Measurements from ENCODE around the gene SPEG.

SPEG gene

DNA sequence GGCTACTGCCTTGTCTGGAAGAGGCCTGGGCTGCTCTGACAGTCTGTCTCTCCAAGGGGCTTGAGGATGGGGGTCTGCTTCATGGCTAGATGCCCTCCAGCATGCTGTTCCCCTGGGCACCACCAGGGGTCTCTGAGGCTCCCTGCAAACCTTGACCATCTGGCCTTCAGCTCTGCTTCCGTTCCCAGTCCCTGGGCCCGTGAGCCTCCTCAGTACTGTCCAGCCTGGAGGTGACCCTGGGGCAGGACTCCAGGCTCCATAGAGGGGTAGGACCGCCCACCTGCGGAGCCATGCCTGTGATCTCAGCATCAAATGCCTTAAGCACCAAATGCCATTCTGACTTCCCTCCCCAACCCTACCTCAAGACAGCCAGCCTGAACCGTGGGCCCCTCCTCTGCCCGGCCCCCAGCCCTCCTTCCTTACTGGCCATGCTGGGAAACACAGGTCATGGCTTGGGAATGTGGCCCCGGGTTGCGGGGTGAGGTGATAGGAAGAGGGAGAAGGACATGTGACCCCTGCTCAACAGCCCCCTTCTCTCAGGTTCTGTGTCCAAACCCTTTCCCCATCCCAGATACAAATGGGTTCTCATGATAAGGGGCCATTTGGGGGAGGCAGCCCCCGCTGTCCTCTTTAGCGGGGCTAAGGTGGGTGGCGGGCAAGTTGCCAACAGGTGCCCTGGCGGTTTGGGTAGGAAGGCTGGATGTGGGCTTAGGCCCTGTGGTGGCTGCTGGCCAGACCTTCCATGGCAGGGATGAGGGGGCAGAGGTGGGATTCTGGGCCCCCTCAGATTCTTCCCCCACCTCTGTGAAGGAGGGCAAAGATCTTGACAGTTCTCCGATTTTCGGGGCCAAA is 25.0 kb downstream of the SPEG start:
- H3K4me3 ChIP-seq (ENCODE audit: low read depth, low read length), result no peak overlapping the region
- TF ChIP-seq, protein P1, sequence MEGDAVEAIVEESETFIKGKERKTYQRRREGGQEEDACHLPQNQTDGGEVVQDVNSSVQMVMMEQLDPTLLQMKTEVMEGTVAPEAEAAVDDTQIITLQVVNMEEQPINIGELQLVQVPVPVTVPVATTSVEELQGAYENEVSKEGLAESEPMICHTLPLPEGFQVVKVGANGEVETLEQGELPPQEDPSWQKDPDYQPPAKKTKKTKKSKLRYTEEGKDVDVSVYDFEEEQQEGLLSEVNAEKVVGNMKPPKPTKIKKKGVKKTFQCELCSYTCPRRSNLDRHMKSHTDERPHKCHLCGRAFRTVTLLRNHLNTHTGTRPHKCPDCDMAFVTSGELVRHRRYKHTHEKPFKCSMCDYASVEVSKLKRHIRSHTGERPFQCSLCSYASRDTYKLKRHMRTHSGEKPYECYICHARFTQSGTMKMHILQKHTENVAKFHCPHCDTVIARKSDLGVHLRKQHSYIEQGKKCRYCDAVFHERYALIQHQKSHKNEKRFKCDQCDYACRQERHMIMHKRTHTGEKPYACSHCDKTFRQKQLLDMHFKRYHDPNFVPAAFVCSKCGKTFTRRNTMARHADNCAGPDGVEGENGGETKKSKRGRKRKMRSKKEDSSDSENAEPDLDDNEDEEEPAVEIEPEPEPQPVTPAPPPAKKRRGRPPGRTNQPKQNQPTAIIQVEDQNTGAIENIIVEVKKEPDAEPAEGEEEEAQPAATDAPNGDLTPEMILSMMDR (IDR thresholded peaks at IDR 0.05; ENCODE audit: low read depth, low read length, missing control alignments), result peak; percentile 95
- in situ Hi-C loops (cut with HindIII; ENCODE audit: low sequenced_read_pairs), result no loop called here
- DNase-seq (ENCODE audit: low read depth), result no peak

DNA sequence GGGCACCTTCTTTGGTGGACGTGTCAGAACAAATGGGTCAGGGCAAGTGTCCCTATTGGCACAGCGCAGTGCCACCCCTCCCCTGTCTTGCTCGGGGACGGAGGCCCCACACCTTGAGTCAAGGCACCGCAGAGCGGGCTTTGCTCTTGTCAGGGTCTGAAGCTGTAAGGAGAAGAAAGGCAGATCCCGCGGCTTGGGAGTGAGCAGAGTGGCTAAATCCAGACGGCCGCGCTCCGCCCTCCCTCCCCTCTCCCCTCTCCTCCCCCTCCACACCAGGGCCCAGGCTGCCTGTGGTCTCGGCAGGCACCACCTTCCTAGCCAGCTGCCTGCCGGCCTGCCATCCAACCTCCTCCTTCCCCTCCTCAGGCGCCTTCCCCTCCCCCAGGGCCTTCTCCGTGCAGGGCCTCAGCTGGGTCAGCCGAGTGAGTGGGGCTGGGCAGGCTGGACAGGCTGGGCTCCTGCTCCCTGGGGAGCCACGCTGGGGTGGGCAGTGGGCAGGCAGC is 25.8 kb downstream of the SPEG start:
- TF ChIP-seq, protein P1 (IDR thresholded peaks at IDR 0.05; ENCODE audit: low read depth, low read length, missing control alignments), result no peak
- no peak for DNase-seq (ENCODE audit: low read depth)
- in situ Hi-C loops (cut with HindIII; ENCODE audit: low sequenced_read_pairs), result no loop called here
- H3K4me3 ChIP-seq (ENCODE audit: low read depth, low read length), result no peak overlapping the region

DNA sequence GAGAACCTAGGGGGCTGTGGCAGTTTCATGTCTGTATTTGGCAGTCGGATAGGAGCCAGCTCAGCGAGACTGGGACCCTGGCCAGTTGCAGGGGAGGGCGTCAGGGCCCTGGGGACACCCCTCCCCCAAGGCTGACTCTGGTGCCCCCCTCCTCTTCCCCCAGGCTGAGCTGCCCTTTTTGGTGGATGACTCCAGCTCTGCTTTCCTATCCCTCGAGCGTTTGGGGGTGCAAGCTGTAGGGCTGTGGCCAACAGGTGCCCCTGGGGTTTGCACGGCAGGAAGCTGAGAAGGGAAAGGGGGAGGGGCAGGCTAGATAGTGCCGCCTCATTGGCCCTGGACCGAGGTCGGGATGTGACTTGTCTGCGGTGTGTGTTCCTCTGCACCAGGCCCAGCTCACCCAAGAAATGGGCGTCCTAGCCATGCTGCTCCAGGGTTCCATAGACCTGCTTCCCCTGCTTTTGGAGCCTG is 26.4 kb downstream of the SPEG start:
- TF ChIP-seq, protein P1 (IDR thresholded peaks at IDR 0.05; ENCODE audit: low read depth, low read length, missing control alignments), result no peak
- in situ Hi-C loops (cut with HindIII; ENCODE audit: low sequenced_read_pairs), result no loop called here
- no peak for DNase-seq (ENCODE audit: low read depth)
- H3K4me3 ChIP-seq (ENCODE audit: low read depth, low read length), result no peak overlapping the region

DNA sequence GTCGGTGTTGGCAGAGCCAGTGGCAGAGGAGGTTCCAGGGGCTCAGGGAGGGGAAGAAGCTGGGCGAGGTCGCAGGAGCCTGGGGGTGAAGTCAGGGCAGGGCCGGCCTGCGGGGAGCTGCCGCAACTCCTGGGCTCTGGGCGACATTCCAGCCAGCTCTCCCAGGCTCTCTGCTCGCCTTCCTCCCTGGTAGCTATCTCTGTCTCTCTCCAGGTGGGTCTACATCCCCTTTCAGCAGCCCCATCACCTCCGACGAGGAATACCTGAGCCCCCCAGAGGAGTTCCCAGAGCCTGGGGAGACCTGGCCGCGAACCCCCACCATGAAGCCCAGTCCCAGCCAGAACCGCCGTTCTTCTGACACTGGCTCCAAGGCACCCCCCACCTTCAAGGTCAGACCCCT is 27.0 kb downstream of the SPEG start:
- H3K4me3 ChIP-seq (ENCODE audit: low read depth, low read length), result no peak overlapping the region
- TF ChIP-seq, protein P1 (IDR thresholded peaks at IDR 0.05; ENCODE audit: low read depth, low read length, missing control alignments), result no peak
- DNase-seq (ENCODE audit: low read depth), result no peak
- in situ Hi-C loops (cut with HindIII; ENCODE audit: low sequenced_read_pairs), result no loop called here

DNA sequence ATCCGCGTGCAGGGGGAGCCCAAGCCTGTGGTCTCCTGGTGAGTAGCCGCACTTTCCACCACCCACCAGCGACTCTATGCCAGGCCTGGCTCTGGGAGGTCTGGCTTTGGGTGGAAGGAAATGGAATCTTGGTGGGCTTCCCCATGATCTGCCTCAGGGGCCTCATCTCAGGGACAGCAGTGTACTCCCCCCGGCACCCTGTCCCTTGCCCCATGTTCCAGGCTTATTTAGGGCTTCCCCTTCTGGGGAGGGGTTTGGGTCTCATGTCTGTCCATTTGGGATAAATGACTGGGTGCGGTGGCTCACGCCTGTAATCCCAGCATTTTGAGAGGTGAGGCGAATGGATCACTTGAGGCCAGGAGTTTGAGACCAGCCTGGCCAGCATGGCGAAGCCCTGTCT is 27.7 kb downstream of the SPEG start:
- TF ChIP-seq, protein P1 (IDR thresholded peaks at IDR 0.05; ENCODE audit: low read depth, low read length, missing control alignments), result no peak
- no peak for DNase-seq (ENCODE audit: low read depth)
- in situ Hi-C loops (cut with HindIII; ENCODE audit: low sequenced_read_pairs), result no loop called here
- H3K4me3 ChIP-seq (ENCODE audit: low read depth, low read length), result no peak overlapping the region

DNA sequence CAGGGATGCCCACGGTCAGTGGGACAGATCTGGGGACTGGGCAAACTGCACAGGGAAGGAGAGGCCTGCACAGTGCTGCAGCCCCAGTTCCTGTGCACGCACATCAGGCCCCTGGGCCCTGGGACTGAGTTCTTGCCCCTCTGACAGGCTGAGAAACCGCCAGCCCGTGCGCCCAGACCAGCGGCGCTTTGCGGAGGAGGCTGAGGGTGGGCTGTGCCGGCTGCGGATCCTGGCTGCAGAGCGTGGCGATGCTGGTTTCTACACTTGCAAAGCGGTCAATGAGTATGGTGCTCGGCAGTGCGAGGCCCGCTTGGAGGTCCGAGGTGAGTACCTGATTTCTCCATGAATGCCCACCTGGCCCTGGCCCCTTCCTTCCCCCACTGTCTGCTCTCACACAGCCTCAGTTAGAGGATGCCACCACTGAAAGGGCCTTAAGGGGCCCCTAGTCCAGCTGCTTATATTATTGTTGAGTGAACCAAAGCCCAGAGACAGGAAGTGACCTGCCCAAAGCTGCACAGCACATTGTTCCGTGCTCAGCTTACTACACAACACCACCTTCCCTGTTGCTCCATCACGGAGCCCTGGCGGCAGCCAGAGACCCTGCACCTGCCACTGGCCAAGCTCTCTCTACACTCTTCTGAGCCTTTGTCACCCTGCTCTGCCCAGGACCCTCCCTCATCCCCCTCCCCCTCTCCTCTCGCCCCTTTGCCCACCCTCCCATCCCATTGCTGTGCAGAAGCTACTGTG is 29.8 kb downstream of the SPEG start:
- no peak for DNase-seq (ENCODE audit: low read depth)
- TF ChIP-seq, protein P1 (IDR thresholded peaks at IDR 0.05; ENCODE audit: low read depth, low read length, missing control alignments), result no peak
- in situ Hi-C loops (cut with HindIII; ENCODE audit: low sequenced_read_pairs), result no loop called here
- H3K4me3 ChIP-seq (ENCODE audit: low read depth, low read length), result no peak overlapping the region

Data from astrocyte of the cerebellum (primary cell).